Adipocyte (in vitro differentiated cells): ENCODE results near the gene RPAIN.
A peak's percentile ranks its signal among the peaks of the same experiment; 100 is the strongest.

Experiments used
- DNase-seq: peaks from one replicate; pipeline ENCODE4 v3.0.0-alpha.2; 2015; ENCODE audit warnings: low read depth
- H3K27me3 ChIP-seq: replicated peaks from 2 replicates; pipeline ENCODE4 v1.7.0; 2013; ENCODE audit warnings: mild to moderate bottlenecking, low read length, moderate library complexity; ENCODE audit not compliant: control insufficient read depth, insufficient read depth
- H3K36me3 ChIP-seq: 2 replicates; pipeline ENCODE4 v1.7.0; 2013; ENCODE audit warnings: low read length, mild to moderate bottlenecking, moderate library complexity; ENCODE audit not compliant: control insufficient read depth, insufficient read depth, severe bottlenecking
- H3K4me1 ChIP-seq: 2 replicates; pipeline ENCODE4 v1.7.0; 2013; ENCODE audit warnings: mild to moderate bottlenecking, low read length, moderate library complexity; ENCODE audit not compliant: control insufficient read depth, insufficient read depth
- H3K4me3 ChIP-seq: 2 replicates; pipeline ENCODE4 v1.7.0; 2013; ENCODE audit warnings: mild to moderate bottlenecking, low read length, moderate library complexity
- H3K9ac ChIP-seq: 2 replicates; pipeline ENCODE4 v1.7.0; 2013; ENCODE audit warnings: mild to moderate bottlenecking, low read length, moderate library complexity
- H3K9me3 ChIP-seq: 2 replicates; pipeline ENCODE4 v1.7.0; 2013; ENCODE audit warnings: mild to moderate bottlenecking, low read length, moderate library complexity; ENCODE audit not compliant: control insufficient read depth

Gene RPAIN

GRCh38 chr17:5419959-5420653 lies at the start of gene RPAIN:
Gene RPAIN (plus strand): TSS chr17:5420182. CDS start chr17:5420211, 29 bp downstream.
- peaks cover 49% of the 10 kb centered on the region for H3K36me3 ChIP-seq
- peaks cover 34% of the 10 kb centered on the region for H3K4me1 ChIP-seq
- H3K4me3 ChIP-seq, result peak within 1 kb of the TSS; percentile 95
- peak; percentile 88 for DNase-seq
- H3K27me3 ChIP-seq, result no peaks in the 10 kb centered on the region
- peak within 1 kb of the TSS; percentile 92 for H3K9ac ChIP-seq
- H3K9me3 ChIP-seq, result no peaks in the 10 kb centered on the region

- Histone ChIP-seq H3K4me1 (peaks cover 3% of the 10 kb centered on the region), H3K9me3 (no peaks in the 10 kb centered on the region), H3K9ac (no peak overlapping the region), H3K4me3 (no peak overlapping the region), H3K27me3 (no peaks in the 10 kb centered on the region), H3K36me3 (peaks cover 82% of the 10 kb centered on the region)
- DNase-seq, result no peak
Observed at GRCh38 chr17:5370411-5370810, 49.6 kb upstream of the RPAIN start.

GRCh38 chr17:5373112-5373511 lies 46.9 kb upstream of the RPAIN start:
- no peak for DNase-seq
- Histone ChIP-seq H3K9ac (no peak overlapping the region), H3K9me3 (no peaks in the 10 kb centered on the region), H3K36me3 (peaks cover 86% of the 10 kb centered on the region), H3K27me3 (no peaks in the 10 kb centered on the region), H3K4me3 (no peak overlapping the region), H3K4me1 (no peaks in the 10 kb centered on the region)

- Histone ChIP-seq H3K9me3 (no peaks in the 10 kb centered on the region), H3K4me3 (no peak overlapping the region), H3K27me3 (no peaks in the 10 kb centered on the region), H3K4me1 (peaks cover 22% of the 10 kb centered on the region), H3K9ac (no peak overlapping the region), H3K36me3 (peaks cover 86% of the 10 kb centered on the region)
- no peak for DNase-seq
Observed at GRCh38 chr17:5378566-5379207, 41.3 kb upstream of the RPAIN start.

- H3K4me1 ChIP-seq, result peaks cover 22% of the 10 kb centered on the region
- H3K36me3 ChIP-seq, result peaks cover 89% of the 10 kb centered on the region
- H3K4me3 ChIP-seq, result no peak overlapping the region
- no peaks in the 10 kb centered on the region for H3K9me3 ChIP-seq
- H3K9ac ChIP-seq, result peak overlapping the region; percentile 19
- DNase-seq, result no peak
- no peaks in the 10 kb centered on the region for H3K27me3 ChIP-seq
Observed at GRCh38 chr17:5379351-5380107, 40.5 kb upstream of the RPAIN start.

- peak; percentile 39 for DNase-seq
- Histone ChIP-seq H3K9ac (peak overlapping the region; percentile 19), H3K4me1 (peaks cover 22% of the 10 kb centered on the region), H3K9me3 (no peaks in the 10 kb centered on the region), H3K27me3 (no peaks in the 10 kb centered on the region), H3K4me3 (no peak overlapping the region), H3K36me3 (peaks cover 92% of the 10 kb centered on the region)
Observed at GRCh38 chr17:5380491-5381135, 39.4 kb upstream of the RPAIN start.

- H3K4me1 ChIP-seq, result peaks cover 22% of the 10 kb centered on the region
- peaks cover 95% of the 10 kb centered on the region for H3K36me3 ChIP-seq
- H3K27me3 ChIP-seq, result no peaks in the 10 kb centered on the region
- peak overlapping the region; percentile 16 for H3K9ac ChIP-seq
- H3K4me3 ChIP-seq, result no peak overlapping the region
- H3K9me3 ChIP-seq, result no peaks in the 10 kb centered on the region
- DNase-seq, result peak; percentile 8
Observed at GRCh38 chr17:5381542-5381941, 38.4 kb upstream of the RPAIN start.

GRCh38 chr17:5391678-5392077 lies 28.3 kb upstream of the RPAIN start:
- Histone ChIP-seq H3K9me3 (no peaks in the 10 kb centered on the region), H3K27me3 (no peaks in the 10 kb centered on the region), H3K4me1 (peaks cover 3% of the 10 kb centered on the region), H3K4me3 (no peak overlapping the region), H3K9ac (no peak overlapping the region), H3K36me3 (peaks cover 90% of the 10 kb centered on the region)
- no peak for DNase-seq

GRCh38 chr17:5396612-5397011 lies 23.4 kb upstream of the RPAIN start:
- H3K9me3 ChIP-seq, result no peaks in the 10 kb centered on the region
- no peak overlapping the region for H3K4me3 ChIP-seq
- peaks cover 88% of the 10 kb centered on the region for H3K36me3 ChIP-seq
- H3K9ac ChIP-seq, result no peak overlapping the region
- H3K27me3 ChIP-seq, result no peaks in the 10 kb centered on the region
- DNase-seq, result no peak
- H3K4me1 ChIP-seq, result no peaks in the 10 kb centered on the region

GRCh38 chr17:5399767-5400166 lies 20.2 kb upstream of the RPAIN start:
- Histone ChIP-seq H3K9me3 (no peaks in the 10 kb centered on the region), H3K9ac (no peak overlapping the region), H3K4me1 (no peaks in the 10 kb centered on the region), H3K4me3 (no peak overlapping the region), H3K27me3 (no peaks in the 10 kb centered on the region), H3K36me3 (peaks cover 87% of the 10 kb centered on the region)
- no peak for DNase-seq

GRCh38 chr17:5405400-5405799 lies 14.6 kb upstream of the RPAIN start:
- no peak for DNase-seq
- Histone ChIP-seq H3K4me1 (peaks cover 14% of the 10 kb centered on the region), H3K9ac (peak overlapping the region; percentile 13), H3K27me3 (no peaks in the 10 kb centered on the region), H3K4me3 (no peak overlapping the region), H3K36me3 (peaks cover 94% of the 10 kb centered on the region), H3K9me3 (no peaks in the 10 kb centered on the region)
